ENCODE measurements around the gene CSNK1G1.

- no peak for TF ChIP-seq POLR2A (IDR thresholded peaks at IDR 0.05; ENCODE audit: low read length)
- TF ChIP-seq CTCF (IDR thresholded peaks at IDR 0.05) = no peak
- TF ChIP-seq HDAC2 (IDR thresholded peaks at IDR 0.05) = no peak
- TF ChIP-seq TP53 (CRISPR knock-in tag; IDR thresholded peaks at IDR 0.05) = no peak
- no peak for TF ChIP-seq KDM5A (IDR thresholded peaks at IDR 0.05)
- TF ChIP-seq, protein P1, sequence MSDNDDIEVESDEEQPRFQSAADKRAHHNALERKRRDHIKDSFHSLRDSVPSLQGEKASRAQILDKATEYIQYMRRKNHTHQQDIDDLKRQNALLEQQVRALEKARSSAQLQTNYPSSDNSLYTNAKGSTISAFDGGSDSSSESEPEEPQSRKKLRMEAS (IDR thresholded peaks at IDR 0.05) = no peak
- TF ChIP-seq HOXB5 (CRISPR knock-in tag; IDR thresholded peaks at IDR 0.05) = no peak
- TF ChIP-seq, protein P2, sequence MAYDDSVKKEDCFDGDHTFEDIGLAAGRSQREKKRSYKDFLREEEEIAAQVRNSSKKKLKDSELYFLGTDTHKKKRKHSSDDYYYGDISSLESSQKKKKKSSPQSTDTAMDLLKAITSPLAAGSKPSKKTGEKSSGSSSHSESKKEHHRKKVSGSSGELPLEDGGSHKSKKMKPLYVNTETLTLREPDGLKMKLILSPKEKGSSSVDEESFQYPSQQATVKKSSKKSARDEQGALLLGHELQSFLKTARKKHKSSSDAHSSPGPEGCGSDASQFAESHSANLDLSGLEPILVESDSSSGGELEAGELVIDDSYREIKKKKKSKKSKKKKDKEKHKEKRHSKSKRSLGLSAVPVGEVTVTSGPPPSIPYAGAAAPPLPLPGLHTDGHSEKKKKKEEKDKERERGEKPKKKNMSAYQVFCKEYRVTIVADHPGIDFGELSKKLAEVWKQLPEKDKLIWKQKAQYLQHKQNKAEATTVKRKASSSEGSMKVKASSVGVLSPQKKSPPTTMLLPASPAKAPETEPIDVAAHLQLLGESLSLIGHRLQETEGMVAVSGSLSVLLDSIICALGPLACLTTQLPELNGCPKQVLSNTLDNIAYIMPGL (CRISPR knock-in tag; IDR thresholded peaks at IDR 0.05; ENCODE audit: borderline replicate concordance) = no peak
- TF ChIP-seq, protein P3, sequence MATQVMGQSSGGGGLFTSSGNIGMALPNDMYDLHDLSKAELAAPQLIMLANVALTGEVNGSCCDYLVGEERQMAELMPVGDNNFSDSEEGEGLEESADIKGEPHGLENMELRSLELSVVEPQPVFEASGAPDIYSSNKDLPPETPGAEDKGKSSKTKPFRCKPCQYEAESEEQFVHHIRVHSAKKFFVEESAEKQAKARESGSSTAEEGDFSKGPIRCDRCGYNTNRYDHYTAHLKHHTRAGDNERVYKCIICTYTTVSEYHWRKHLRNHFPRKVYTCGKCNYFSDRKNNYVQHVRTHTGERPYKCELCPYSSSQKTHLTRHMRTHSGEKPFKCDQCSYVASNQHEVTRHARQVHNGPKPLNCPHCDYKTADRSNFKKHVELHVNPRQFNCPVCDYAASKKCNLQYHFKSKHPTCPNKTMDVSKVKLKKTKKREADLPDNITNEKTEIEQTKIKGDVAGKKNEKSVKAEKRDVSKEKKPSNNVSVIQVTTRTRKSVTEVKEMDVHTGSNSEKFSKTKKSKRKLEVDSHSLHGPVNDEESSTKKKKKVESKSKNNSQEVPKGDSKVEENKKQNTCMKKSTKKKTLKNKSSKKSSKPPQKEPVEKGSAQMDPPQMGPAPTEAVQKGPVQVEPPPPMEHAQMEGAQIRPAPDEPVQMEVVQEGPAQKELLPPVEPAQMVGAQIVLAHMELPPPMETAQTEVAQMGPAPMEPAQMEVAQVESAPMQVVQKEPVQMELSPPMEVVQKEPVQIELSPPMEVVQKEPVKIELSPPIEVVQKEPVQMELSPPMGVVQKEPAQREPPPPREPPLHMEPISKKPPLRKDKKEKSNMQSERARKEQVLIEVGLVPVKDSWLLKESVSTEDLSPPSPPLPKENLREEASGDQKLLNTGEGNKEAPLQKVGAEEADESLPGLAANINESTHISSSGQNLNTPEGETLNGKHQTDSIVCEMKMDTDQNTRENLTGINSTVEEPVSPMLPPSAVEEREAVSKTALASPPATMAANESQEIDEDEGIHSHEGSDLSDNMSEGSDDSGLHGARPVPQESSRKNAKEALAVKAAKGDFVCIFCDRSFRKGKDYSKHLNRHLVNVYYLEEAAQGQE (IDR thresholded peaks at IDR 0.05) = no peak
- no peak for TF ChIP-seq SMC3 (IDR thresholded peaks at IDR 0.05)
- TF ChIP-seq EP300 (IDR thresholded peaks at IDR 0.05) = no peak
- TF ChIP-seq RCOR1 (IDR thresholded peaks at IDR 0.05; ENCODE audit: low read depth, low read length) = no peak
- no peak for TF ChIP-seq MYC (IDR thresholded peaks at IDR 0.05; ENCODE audit: borderline replicate concordance, low read length)
- no peak for TF ChIP-seq BHLHE40 (IDR thresholded peaks at IDR 0.05; ENCODE audit: low read depth, low read length)
These were observed 7.5 kb downstream of the CSNK1G1 start for GRCh38 chr15:64348455-64348854.

Measured in A549 (cell line).